AG10803 (cell line): ENCODE measurements around the gene SLC25A33.

ENCODE experiments used
- DNase-seq: peaks from one replicate; pipeline ENCODE4 v3.0.0; 2010; ENCODE audit warnings: low read depth
- H3K4me3 ChIP-seq: 2 replicates; pipeline ENCODE4 v1.5.1; 2011; ENCODE audit warnings: mild to moderate bottlenecking, low read length, control low read depth
- CTCF ChIP-seq: conservative IDR thresholded peaks from 2 replicates; pipeline ENCODE4 v1.5.1; 2011; ENCODE audit warnings: mild to moderate bottlenecking, low read length, control low read depth, inconsistent platforms

Gene SLC25A33

GRCh38 chr1:9593147-9593491, 53.9 kb downstream of the SLC25A33 start:
- TF ChIP-seq CTCF = no peak
- no peak overlapping the region for H3K4me3 ChIP-seq
- no peak for DNase-seq

- no peak overlapping the region for H3K4me3 ChIP-seq
- TF ChIP-seq CTCF = no peak
- peak; percentile 57 for DNase-seq
Observed at GRCh38 chr1:9593492-9594465, 54.5 kb downstream of the SLC25A33 start.

- H3K4me3 ChIP-seq = no peak overlapping the region
- TF ChIP-seq CTCF = no peak
- DNase-seq = no peak
Observed at GRCh38 chr1:9594471-9595155, 55.3 kb downstream of the SLC25A33 start.

- no peak overlapping the region for H3K4me3 ChIP-seq
- no peak for DNase-seq
- no peak for TF ChIP-seq CTCF
Observed at GRCh38 chr1:9595156-9595967, 56.1 kb downstream of the SLC25A33 start.

GRCh38 chr1:9595968-9596340, 56.7 kb downstream of the SLC25A33 start:
- no peak for DNase-seq
- no peak overlapping the region for H3K4me3 ChIP-seq
- no peak for TF ChIP-seq CTCF

GRCh38 chr1:9596415-9597123, 57.3 kb downstream of the SLC25A33 start:
- no peak for DNase-seq
- TF ChIP-seq CTCF = no peak

More at GRCh38 chr1:9596415-9597123, 57.3 kb downstream of the SLC25A33 start:
- H3K4me3 ChIP-seq = no peak overlapping the region
